Stimulated activated CD4-positive, alpha-beta T cell treated with anti-CD3 and anti-CD28 coated beads, TNF-alpha, amount 100 ng/mL, for 48 hours (primary cell): ENCODE results near the gene MYO1D.

ENCODE experiments used
- DNase-seq, 3 donors: peaks; one replicate each; pipeline ENCODE4 v3.0.0-alpha.2; 2020; ENCODE audit warnings: low read depth in 3 of 3

MYO1D gene

GRCh38 chr17:32570081-32570396 is 306.9 kb downstream of the MYO1D start:
- DNase-seq, result no peak

- no peak for DNase-seq
These were observed 307.5 kb downstream of the MYO1D start for GRCh38 chr17:32569171-32570080.

- no peak for DNase-seq
These were observed 308.2 kb downstream of the MYO1D start for GRCh38 chr17:32568705-32569104.

DNA sequence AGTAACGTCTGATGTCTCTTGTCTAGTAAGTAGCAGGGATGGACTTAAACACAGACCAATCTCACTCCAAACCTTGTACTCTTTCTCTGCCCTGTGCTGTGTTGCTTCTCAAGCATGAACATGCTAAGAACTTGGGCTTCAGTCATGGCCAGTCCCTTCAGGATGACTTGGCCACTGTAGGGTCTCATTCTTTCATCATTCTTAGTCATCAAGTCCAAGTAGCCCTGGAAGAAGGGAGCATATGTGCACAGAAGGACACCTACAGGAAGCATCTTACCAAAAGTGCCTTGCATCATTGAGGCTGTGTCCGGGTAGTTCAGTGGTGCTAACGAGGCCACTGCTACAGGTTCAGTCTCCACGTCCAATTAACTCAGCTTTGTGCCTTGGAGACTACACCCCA is 309.4 kb downstream of the MYO1D start:
- no peak for DNase-seq

GRCh38 chr17:32567086-32567485 is 309.8 kb downstream of the MYO1D start:
- no peak for DNase-seq

DNA sequence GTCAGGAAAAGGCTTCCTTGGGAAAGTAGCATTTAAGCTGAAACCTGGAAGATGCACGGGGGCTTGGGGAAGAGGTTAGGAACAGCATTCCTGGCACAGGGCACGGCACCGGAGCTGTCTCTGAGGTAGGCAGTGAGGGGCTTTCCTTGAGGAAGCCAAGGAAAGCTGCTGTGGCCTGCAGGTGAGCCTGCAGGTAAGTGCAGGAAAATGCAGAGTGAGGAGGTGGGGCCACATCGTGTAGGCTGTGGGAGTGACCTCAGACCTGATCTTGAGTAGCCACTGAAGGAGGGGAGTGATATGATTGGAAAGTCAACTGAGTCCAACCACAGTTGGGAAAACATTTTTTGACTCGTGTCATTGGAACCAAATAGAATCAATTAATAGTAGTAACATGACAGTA is 310.6 kb downstream of the MYO1D start:
- DNase-seq, result no peak

DNA sequence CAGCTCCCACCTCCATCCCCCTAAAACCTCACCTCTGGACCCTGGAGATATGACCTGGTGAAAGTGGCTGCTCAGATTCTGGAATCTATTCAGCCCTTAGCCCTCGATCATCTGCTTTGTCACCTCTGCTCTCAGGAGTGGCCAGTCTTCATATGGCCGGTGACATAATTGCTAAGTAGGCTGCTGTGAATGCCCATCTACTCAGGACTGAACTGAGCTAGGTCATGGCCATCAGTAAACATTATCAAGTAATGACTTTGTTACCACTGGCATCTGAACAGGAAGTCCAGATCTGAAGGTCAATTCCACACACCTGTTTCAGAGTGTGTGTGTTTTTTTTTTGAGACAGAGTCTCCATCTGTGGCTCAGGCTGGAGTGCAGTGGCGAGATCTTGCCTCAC is 311.5 kb downstream of the MYO1D start:
- no peak for DNase-seq

GRCh38 chr17:32564325-32564724 is 312.6 kb downstream of the MYO1D start:
- DNase-seq, result peak in 1 of 3 donors; percentile 19

GRCh38 chr17:32563583-32563982 is 313.3 kb downstream of the MYO1D start:
- no peak for DNase-seq

DNA sequence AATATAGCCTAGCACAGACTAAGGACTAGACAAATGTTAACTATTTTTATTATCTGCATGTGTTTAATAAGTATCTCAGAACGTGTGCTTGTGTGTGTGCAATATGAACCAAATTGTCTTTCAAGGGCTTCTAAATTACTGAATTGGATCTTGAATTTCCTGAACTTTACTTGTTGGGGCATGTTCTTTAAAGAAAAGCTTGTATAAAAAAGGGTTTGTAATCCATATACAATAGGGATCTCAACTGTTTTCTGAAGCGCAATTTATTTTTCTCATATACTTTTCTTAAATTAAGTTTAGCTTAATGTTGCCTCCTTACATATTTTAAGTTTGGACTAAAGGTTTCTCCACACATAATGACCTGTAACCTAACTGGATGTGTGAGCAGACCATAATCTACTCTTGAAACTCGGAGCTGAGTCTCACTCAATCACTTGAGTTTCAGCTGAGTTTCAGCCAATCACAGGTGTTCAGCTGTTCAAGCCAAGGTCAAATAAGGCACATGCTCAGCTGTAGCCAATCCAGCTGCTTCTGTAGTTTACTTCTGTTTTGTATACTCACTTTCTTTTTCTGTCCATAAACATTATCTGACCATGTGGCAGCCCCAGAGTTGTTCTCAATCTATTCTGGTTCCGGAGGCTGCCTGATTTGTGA is 317.8 kb downstream of the MYO1D start:
- DNase-seq, result no peak

DNA sequence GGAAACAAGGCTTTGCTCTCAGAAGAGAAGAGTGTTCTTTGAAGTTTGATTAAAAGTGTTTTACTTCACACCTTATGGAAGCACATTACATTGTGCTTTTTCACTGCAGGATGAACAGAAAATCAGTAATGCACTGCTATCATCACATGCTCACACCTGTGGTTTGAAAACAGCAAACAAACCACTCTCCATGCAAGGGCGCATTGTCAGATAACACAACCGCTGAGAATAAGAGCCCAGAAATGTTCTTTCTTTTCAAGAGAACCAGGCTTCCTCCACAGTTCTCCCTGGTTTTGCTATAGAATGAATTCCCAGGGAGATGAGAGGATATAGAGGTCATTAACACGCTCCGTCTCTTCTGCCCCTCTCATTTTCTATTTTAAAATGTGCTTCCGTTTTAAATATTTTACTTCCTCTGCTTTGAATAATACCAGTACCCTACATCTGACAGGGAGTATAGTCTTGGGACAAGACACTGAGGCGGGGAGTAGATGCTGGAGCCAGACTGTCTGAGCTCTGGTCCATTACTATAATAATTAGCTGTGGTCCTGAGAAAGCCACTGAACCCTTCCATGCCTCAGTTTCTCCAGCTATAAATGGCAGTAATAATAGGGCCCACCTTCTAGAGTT is 318.5 kb downstream of the MYO1D start:
- DNase-seq, result no peak

DNA sequence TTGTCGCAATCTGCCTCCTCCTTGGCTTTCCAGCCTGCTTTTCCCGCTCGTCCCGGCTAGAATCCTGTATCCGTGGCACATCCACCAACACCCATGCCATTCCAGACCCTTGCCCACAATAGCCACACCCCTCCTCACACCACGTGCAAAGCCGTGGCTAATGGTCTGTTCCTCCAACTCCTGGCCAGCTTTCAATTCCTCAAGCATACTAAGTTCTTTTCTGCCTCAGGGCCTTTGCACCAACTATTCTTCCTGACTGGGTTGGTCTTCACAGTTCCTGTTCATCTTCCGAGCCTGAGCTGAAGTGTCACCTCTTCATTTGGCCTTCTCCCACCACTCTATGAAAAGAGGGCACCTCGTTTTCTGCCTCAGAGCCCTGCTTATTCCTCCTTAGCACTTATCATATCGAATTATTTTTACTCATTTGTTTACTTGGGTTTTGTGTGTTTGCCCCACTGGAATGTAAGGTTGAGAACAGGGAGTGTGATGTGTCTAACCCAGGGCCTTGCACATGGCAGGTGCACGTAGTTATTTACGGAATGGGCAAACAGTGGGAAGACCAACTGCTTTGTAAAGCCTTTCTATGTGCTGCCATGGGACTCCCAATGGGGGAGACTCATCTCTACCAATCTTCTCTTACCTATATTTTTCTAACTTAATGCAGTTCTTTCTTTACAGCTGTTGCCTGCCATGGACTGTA is 321.2 kb downstream of the MYO1D start:
- DNase-seq, result no peak

GRCh38 chr17:32553168-32553567 is 323.8 kb downstream of the MYO1D start:
- DNase-seq, result no peak

GRCh38 chr17:32552280-32552679 is 324.6 kb downstream of the MYO1D start:
- no peak for DNase-seq

GRCh38 chr17:32551186-32551955 is 325.6 kb downstream of the MYO1D start:
- DNase-seq, result no peak

GRCh38 chr17:32549559-32549958 is 327.4 kb downstream of the MYO1D start:
- no peak for DNase-seq

- DNase-seq, result no peak
These were observed 330.9 kb downstream of the MYO1D start for GRCh38 chr17:32546031-32546444.

DNA sequence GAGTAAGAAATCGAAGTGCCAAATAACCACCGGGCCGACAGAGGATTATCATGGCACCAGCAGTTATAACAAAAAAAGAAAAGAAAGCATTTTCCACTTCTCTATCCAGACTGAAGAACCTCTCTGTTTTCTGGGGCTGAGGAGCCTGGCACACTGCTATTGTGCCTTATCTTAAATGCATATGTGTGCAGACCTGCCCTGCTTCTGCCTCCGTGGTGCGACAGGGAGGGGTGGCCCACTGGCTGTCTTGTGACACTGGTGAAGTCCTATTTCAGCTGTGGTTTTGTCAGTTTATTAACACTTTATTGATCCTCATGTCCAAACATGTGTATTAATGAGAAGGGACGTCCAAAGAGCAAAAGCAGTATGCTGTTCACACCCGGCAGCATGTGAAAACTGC is 334.7 kb downstream of the MYO1D start:
- DNase-seq, result no peak

GRCh38 chr17:32541640-32542039 is 335.3 kb downstream of the MYO1D start:
- no peak for DNase-seq

- DNase-seq, result no peak
These were observed 339.9 kb downstream of the MYO1D start for GRCh38 chr17:32536736-32537643.
